GM23338 (cell line): ENCODE measurements around the gene COBL. TPM values are rescaled to one million over a fixed set of nuclear protein-coding genes. Genes with fewer than 3 reads are reported as not detected.

Experiments used
- ATAC-seq: fragments of 200-7000 bp; cut with Tn5 transposase; 3 replicates; pipeline ENCODE4 v1.9.1; 2020
- DNase-seq: peaks from one replicate; pipeline ENCODE4 v3.0.0-alpha.2; 2015; ENCODE audit warnings: low spot score
- H2AFZ ChIP-seq: fragments of 200-600 bp; sonication (generic); 2 replicates; pipeline ENCODE4 v1.8.0; 2016; ENCODE audit warnings: antibody characterized with exemption, mild to moderate bottlenecking, moderate library complexity
- H3F3A ChIP-seq: fragments of 200-600 bp; sonication (generic); replicated peaks from 2 replicates; pipeline ENCODE4 v1.8.0; 2017; ENCODE audit warnings: antibody characterized with exemption, mixed run types, low read depth
- H3K27ac ChIP-seq: fragments of 200-600 bp; sonication (generic); 2 replicates; pipeline ENCODE4 v1.6.1; 2016; ENCODE audit warnings: low read depth
- H3K27me3 ChIP-seq: fragments of 200-600 bp; sonication (generic); 2 replicates; pipeline ENCODE4 v1.8.0; 2016; ENCODE audit warnings: mild to moderate bottlenecking, mixed run types, moderate library complexity; ENCODE audit not compliant: insufficient read depth
- H3K36me3 ChIP-seq: fragments of 200-600 bp; sonication (generic); 2 replicates; pipeline ENCODE4 v1.8.0; 2016; ENCODE audit warnings: mild to moderate bottlenecking; ENCODE audit not compliant: insufficient read depth
- H3K4me1 ChIP-seq: fragments of 200-600 bp; sonication (generic); 2 replicates; pipeline ENCODE4 v1.8.0; 2016; ENCODE audit warnings: mild to moderate bottlenecking, moderate library complexity; ENCODE audit not compliant: insufficient read depth
- H3K4me2 ChIP-seq: fragments of 200-600 bp; sonication (generic); 2 replicates; pipeline ENCODE4 v1.7.1; 2017; ENCODE audit warnings: mixed run types
- H3K4me3 ChIP-seq: fragments of 200-600 bp; sonication (generic); 2 replicates; pipeline ENCODE4 v1.6.1; 2016; ENCODE audit warnings: mixed run types
- H3K79me2 ChIP-seq: fragments of 200-600 bp; sonication (generic); replicated peaks from 2 replicates; pipeline ENCODE4 v1.8.0; 2017; ENCODE audit warnings: mild to moderate bottlenecking; ENCODE audit not compliant: insufficient read depth
- H3K9me2 ChIP-seq: fragments of 200-600 bp; sonication (generic); 2 replicates; pipeline ENCODE4 v1.8.0; 2017; ENCODE audit not compliant: insufficient read depth
- H4K20me1 ChIP-seq: fragments of 200-600 bp; sonication (generic); replicated peaks from 2 replicates; pipeline ENCODE4 v1.8.0; 2017; ENCODE audit warnings: mild to moderate bottlenecking; ENCODE audit not compliant: insufficient read depth
- H3K27ac Mint-ChIP-seq: 2 replicates; pipeline ENCODE4 v1.8.0; 2020; ENCODE audit warnings: inconsistent platforms, mild to moderate bottlenecking, moderate library complexity, mixed read lengths
- H3K27me3 Mint-ChIP-seq: 3 replicates; pipeline ENCODE4 v1.8.0; 2022; ENCODE audit warnings: low read depth, mild to moderate bottlenecking, moderate library complexity, mixed read lengths, inconsistent platforms; ENCODE audit not compliant: insufficient read depth, poor library complexity
- H3K36me3 Mint-ChIP-seq: 3 replicates; pipeline ENCODE4 v1.8.0; 2021; ENCODE audit warnings: low read depth, mild to moderate bottlenecking, inconsistent platforms, moderate library complexity, mixed read lengths
- H3K4me1 Mint-ChIP-seq: 3 replicates; pipeline ENCODE4 v1.8.0; 2020; ENCODE audit warnings: mild to moderate bottlenecking, inconsistent platforms, mixed read lengths
- H3K4me3 Mint-ChIP-seq: 3 replicates; pipeline ENCODE4 v1.8.0; 2021; ENCODE audit warnings: moderate library complexity, mild to moderate bottlenecking, inconsistent platforms, mixed read lengths
- H3K9me3 Mint-ChIP-seq: 3 replicates; pipeline ENCODE4 v1.8.0; 2020; ENCODE audit warnings: moderate library complexity, mild to moderate bottlenecking, inconsistent platforms, mixed read lengths
- CREB1 ChIP-seq: fragments of 250-450 bp; sonication (Bioruptor Pico); IDR thresholded peaks from 2 replicates; pipeline ENCODE4 v1.5.0; 2020; ENCODE audit warnings: low read depth, mild to moderate bottlenecking, moderate library complexity
- CTCF ChIP-seq, 2 experiments: fragments of 200-600 bp in 1 of 2; sonication (generic) in 1 of 2; conservative IDR thresholded peaks; 2 replicates each; pipeline versions ENCODE4 v1.5.1 to v1.6.1; 2016 to 2017; ENCODE audit warnings: antibody characterized with exemption in 2 of 2, low read depth in 2 of 2, mild to moderate bottlenecking in 2 of 2, moderate library complexity in 1 of 2
- ETS1 ChIP-seq: IDR thresholded peaks from 2 replicates; pipeline ENCODE4 v1.6.1; 2016; ENCODE audit warnings: antibody characterized with exemption
- EZH2 ChIP-seq: fragments of 200-600 bp; sonication (generic); IDR thresholded peaks from one replicate; pipeline ENCODE4 v1.8.0; 2017; ENCODE audit warnings: antibody characterized with exemption, mild to moderate bottlenecking, low read depth; ENCODE audit not compliant: unreplicated experiment
- EZH2phosphoT487 ChIP-seq: fragments of 200-600 bp; sonication (generic); IDR thresholded peaks from one replicate; pipeline ENCODE4 v1.8.1; 2018; ENCODE audit warnings: antibody characterized with exemption; ENCODE audit not compliant: unreplicated experiment
- JUNB ChIP-seq: IDR thresholded peaks from one replicate; pipeline ENCODE4 v1.6.1; 2016; ENCODE audit warnings: antibody characterized with exemption; ENCODE audit not compliant: unreplicated experiment
- NANOG ChIP-seq: IDR thresholded peaks from 2 replicates; pipeline ENCODE4 v1.6.1; 2016; ENCODE audit warnings: antibody characterized with exemption, borderline replicate concordance
- POLR2AphosphoS5 ChIP-seq: IDR thresholded peaks from 2 replicates; pipeline ENCODE4 v1.6.1; 2016; ENCODE audit warnings: antibody characterized with exemption, low read depth
- STAT1 ChIP-seq: IDR thresholded peaks from one replicate; pipeline ENCODE4 v1.6.1; 2016; ENCODE audit warnings: antibody characterized with exemption; ENCODE audit not compliant: unreplicated experiment
- ZNF114 ChIP-seq: fragments of 250-450 bp; sonication (Bioruptor Pico); IDR thresholded peaks from 2 replicates; pipeline ENCODE4 v1.5.0; 2020; ENCODE audit warnings: mild to moderate bottlenecking, moderate library complexity
- ZNF331 ChIP-seq: fragments of 250-450 bp; sonication (Bioruptor Pico); IDR thresholded peaks from 2 replicates; pipeline ENCODE4 v1.5.0; 2020; ENCODE audit warnings: low read depth, mild to moderate bottlenecking, moderate library complexity
- ZNF462 ChIP-seq: fragments of 250-450 bp; sonication (Bioruptor Pico); IDR thresholded peaks from 2 replicates; pipeline ENCODE4 v1.5.0; 2020; ENCODE audit warnings: mild to moderate bottlenecking, moderate library complexity
- polyA plus RNA-seq: library from polyadenylated mRNA; unstranded; fragments of >200 nt; fragmentation: Nextera tagmentation; extraction: Ambion mirVana; gene quantifications from 2 replicates; pipeline ENCODE4 v1.2.1, GENCODE V29; 2016
- total RNA-seq: library from RNA; depleted of rRNA; stranded (reverse); fragments of >200 nt; shearing (Covaris generic); gene quantifications from 2 replicates; pipeline ENCODE4 v1.2.3, GENCODE V29; 2014
- TF ChIP-seq, protein P1 (sequence below): IDR thresholded peaks from one replicate; pipeline ENCODE4 v1.6.1; 2018; ENCODE audit warnings: antibody characterized with exemption; ENCODE audit not compliant: unreplicated experiment

Gene COBL
- total and polyA plus RNA-seq, 2 experiments from 2014 or later, result 18.3 to 51.9 TPM

- Histone ChIP-seq H3K4me1 (no peaks in the 10 kb centered on the region), H3K27me3 (no peaks in the 10 kb centered on the region), H3K4me3 (no peak overlapping the region), H3F3A (no peaks in the 10 kb centered on the region), H3K9me2 (no peaks in the 10 kb centered on the region), H2AFZ (no peak overlapping the region), H3K79me2 (no peaks in the 10 kb centered on the region), H3K27ac (0 out of 2 replicates have a peak overlapping the region, but pooled peaks have one; percentile 59), H4K20me1 (0 out of 2 replicates have a peak, but pooled peaks cover 2% of the 10 kb centered on the region), H3K36me3 (no peaks in the 10 kb centered on the region; the same call in 1 of the 2 replicates), H3K4me2 (no peak overlapping the region)
- Mint-ChIP-seq H3K27me3 (peaks cover 2% of the 10 kb centered on the region), H3K27ac (no peak overlapping the region), H3K9me3 (no peaks in the 10 kb centered on the region), H3K4me1 (no peaks in the 10 kb centered on the region), H3K36me3 (no peaks in the 10 kb centered on the region), H3K4me3 (no peak overlapping the region)
- ATAC-seq (no peak), DNase-seq (no peak)
- no peak for TF ChIP-seq EZH2phosphoT487
- no peak for TF ChIP-seq ZNF331
- TF ChIP-seq ZNF462 (CRISPR knock-in tag), result no peak
- TF ChIP-seq POLR2AphosphoS5, result no peak
- TF ChIP-seq JUNB, result no peak
- no peak for TF ChIP-seq ETS1
- TF ChIP-seq ZNF114, result no peak
- TF ChIP-seq STAT1, result no peak
- TF ChIP-seq, protein P1, sequence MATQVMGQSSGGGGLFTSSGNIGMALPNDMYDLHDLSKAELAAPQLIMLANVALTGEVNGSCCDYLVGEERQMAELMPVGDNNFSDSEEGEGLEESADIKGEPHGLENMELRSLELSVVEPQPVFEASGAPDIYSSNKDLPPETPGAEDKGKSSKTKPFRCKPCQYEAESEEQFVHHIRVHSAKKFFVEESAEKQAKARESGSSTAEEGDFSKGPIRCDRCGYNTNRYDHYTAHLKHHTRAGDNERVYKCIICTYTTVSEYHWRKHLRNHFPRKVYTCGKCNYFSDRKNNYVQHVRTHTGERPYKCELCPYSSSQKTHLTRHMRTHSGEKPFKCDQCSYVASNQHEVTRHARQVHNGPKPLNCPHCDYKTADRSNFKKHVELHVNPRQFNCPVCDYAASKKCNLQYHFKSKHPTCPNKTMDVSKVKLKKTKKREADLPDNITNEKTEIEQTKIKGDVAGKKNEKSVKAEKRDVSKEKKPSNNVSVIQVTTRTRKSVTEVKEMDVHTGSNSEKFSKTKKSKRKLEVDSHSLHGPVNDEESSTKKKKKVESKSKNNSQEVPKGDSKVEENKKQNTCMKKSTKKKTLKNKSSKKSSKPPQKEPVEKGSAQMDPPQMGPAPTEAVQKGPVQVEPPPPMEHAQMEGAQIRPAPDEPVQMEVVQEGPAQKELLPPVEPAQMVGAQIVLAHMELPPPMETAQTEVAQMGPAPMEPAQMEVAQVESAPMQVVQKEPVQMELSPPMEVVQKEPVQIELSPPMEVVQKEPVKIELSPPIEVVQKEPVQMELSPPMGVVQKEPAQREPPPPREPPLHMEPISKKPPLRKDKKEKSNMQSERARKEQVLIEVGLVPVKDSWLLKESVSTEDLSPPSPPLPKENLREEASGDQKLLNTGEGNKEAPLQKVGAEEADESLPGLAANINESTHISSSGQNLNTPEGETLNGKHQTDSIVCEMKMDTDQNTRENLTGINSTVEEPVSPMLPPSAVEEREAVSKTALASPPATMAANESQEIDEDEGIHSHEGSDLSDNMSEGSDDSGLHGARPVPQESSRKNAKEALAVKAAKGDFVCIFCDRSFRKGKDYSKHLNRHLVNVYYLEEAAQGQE, result no peak
- no peak for TF ChIP-seq NANOG
- TF ChIP-seq CTCF (conservative IDR thresholded peaks at IDR 0.05; ENCODE audit: low read depth in 2 of 2), result no peak
- no peak for TF ChIP-seq EZH2
- TF ChIP-seq CREB1, result no peak
Observed at GRCh38 chr7:51055039-51055840, 261.4 kb downstream of the COBL start.
